MM.1S (cell line): ENCODE measurements around the gene RRP36.

ENCODE experiments used
- EZH2 ChIP-seq: fragments of 300-600 bp; sonication (generic); optimal IDR thresholded peaks from 2 replicates; pipeline ENCODE3; 2017; ENCODE audit warnings: low read depth, mild to moderate bottlenecking, antibody characterized with exemption, low read length, mixed read lengths
- EZH2phosphoT487 ChIP-seq: fragments of 300-600 bp; sonication (generic); IDR thresholded peaks from 2 replicates; pipeline ENCODE4 v1.6.1; 2018; ENCODE audit warnings: antibody characterized with exemption, low read length
- TF ChIP-seq, protein P1 (sequence below): fragments of 300-600 bp; sonication (generic); IDR thresholded peaks from 2 replicates; pipeline ENCODE4 v1.5.1; 2016; ENCODE audit warnings: antibody characterized with exemption, low read length, mixed read lengths

DNA sequence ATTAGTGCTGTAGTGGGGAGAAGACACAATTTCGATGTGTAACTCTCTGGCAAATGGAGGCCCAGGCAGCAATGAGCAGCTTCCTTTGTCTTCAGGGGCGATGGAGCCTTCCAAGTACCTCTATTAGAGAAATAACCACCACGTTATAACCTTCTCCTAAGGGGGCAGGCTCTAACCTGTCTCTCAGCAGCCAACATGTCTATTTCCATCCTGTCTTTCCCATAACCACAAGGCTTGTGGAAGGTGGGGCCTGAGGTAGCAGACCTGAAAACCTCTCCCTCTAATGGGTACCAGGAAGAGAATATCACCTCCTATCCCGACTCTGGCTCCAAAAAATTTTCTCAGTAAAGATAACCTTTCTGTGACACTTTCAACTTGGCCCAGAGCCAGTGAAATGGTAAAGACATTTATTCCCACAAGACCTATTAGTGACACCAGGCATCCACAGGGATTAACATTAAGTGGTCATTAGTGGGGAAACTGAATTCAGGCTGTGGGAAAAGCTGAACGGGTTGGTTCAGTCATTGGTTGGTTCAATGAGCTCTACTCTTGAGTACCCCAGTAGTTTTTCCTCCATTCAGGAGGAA, 46.4 kb upstream of the RRP36 start:
- TF ChIP-seq, protein P1, sequence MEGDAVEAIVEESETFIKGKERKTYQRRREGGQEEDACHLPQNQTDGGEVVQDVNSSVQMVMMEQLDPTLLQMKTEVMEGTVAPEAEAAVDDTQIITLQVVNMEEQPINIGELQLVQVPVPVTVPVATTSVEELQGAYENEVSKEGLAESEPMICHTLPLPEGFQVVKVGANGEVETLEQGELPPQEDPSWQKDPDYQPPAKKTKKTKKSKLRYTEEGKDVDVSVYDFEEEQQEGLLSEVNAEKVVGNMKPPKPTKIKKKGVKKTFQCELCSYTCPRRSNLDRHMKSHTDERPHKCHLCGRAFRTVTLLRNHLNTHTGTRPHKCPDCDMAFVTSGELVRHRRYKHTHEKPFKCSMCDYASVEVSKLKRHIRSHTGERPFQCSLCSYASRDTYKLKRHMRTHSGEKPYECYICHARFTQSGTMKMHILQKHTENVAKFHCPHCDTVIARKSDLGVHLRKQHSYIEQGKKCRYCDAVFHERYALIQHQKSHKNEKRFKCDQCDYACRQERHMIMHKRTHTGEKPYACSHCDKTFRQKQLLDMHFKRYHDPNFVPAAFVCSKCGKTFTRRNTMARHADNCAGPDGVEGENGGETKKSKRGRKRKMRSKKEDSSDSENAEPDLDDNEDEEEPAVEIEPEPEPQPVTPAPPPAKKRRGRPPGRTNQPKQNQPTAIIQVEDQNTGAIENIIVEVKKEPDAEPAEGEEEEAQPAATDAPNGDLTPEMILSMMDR = no peak
- TF ChIP-seq EZH2 = no peak
- TF ChIP-seq EZH2phosphoT487 = no peak
